ENCODE data around the gene CDH12.
"Not testable (repeated sequence)": the region's sequence is repeated elsewhere in the genome, so short reads cannot be mapped to it uniquely, and the experiment has no call there.

Gene CDH12

GRCh38 chr5:22549876-22550671 is 303.1 kb downstream of the CDH12 start:
- no peak for DNase-seq

DNA sequence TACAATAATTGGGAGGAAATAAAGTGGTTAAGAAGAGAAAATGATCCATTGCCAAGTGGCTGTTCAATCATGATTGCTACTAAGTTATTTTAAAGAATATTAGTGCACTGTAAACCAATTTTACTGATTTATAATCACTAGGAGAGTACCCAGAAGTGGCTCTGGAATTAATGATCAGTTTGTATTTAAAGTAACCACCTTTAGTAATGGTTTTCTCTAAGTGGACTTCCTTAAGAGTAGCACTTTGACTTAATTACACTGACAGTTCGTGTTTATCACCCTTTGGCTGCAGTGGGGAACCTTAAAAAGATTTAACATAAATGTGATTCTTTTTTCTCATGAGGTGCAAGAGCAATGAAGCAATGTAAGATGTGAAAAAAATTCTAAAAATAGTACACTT is 310.8 kb downstream of the CDH12 start:
- no peak for DNase-seq

DNA sequence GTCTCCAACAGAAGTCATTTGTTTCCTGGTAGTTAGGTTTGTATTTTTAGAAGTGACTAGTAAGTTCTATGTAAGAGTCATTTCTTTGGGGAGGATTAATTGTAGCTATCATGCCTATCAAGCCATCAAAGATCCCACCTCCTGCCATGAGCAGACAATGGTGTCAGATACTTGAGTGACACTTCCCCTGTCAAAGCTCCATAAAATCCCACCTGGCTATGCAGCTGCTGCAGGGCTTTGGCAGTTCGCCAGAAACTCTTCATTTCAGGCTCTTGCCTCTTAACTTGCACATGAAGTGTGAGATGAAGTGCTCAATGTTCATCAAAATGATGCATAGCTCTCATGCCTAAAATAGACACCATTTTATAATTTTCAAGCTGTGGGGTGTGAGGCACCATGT is 312.1 kb downstream of the CDH12 start:
- no peak for DNase-seq

DNA sequence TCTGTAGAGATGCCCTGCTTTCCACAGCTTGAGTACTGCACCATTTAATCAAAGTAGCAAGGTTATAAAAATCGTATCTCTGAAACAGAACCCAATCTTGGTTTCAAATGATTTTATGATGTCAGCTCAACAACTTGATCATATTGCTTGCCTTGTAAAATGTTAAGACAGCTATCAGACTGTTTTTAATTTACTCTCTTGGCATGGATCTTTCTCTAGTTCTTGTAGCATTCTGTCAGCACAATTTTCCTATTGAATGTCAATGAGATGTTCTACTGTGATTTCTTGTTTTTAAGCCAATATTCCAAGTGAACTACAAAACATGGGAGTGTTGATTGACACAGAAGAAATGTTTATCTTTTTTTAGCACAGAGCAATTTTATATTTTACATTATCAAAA is 313.4 kb downstream of the CDH12 start:
- no peak for DNase-seq

- DNase-seq = no peak
These were observed 321.2 kb downstream of the CDH12 start for GRCh38 chr5:22531986-22532385.

GRCh38 chr5:22521521-22521920 is 331.6 kb downstream of the CDH12 start:
- DNase-seq = no peak

- not testable (repeated sequence) for DNase-seq
These were observed 336.6 kb downstream of the CDH12 start for GRCh38 chr5:22516497-22516896.

DNA sequence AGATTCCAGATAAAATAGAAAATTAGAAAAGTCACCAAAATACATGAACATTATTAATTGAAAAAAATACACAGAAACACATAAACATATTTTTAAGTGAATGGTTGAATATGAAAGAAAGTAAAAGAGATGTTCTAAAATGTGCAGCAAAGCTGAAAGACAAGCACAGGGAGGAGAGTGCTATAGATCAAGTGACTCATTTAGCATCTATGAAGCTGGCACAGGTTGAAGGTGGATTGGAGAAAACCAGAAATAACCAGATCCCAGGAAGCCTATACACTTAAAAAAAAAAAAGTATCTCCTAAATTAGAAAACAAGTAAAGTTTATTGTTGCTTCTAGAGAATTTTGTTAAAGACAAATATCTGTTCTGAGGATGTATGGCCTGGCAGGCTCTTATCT is 338.9 kb downstream of the CDH12 start:
- no peak for DNase-seq

DNA sequence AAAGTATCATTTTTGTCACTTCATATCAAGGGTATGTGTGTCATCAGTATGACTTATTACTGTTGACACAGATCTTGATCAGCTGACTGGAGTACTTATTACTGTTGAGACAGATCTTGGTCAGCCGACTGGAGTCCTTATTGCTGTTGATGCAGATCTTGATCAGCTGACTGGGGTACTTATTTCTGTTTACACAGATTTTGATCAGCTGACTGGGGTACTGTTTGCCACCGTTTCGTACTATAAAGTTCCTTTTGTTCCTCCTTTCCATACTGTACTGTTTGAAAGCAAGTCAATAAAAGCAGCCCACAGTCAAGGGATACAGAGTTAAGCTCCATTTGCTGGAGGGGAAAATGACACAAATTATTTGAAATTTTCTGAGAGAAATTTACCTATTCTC is 347.3 kb downstream of the CDH12 start:
- DNase-seq = no peak

DNA sequence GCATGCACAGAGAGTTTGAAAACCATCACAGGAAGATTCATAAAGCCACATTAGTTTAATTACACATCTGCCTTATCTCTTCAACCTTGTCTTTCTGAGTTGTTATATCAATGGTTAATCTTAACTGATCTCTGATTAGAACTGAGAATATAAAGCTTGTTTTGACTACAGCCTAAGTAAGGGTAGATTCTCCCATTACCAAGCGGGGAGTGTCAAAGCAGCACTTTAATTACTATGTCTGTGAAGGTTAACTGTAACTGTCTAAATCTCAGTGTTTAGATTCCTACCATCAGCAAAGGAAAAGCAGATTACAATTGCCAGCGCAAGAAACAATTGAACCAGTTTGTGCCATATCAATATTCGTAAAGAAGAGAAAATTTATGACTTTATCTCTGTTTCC is 348.7 kb downstream of the CDH12 start:
- DNase-seq = no peak

GRCh38 chr5:22500556-22500955 is 352.6 kb downstream of the CDH12 start:
- no peak for DNase-seq

GRCh38 chr5:22496666-22497065 is 356.5 kb downstream of the CDH12 start:
- DNase-seq = no peak

DNA sequence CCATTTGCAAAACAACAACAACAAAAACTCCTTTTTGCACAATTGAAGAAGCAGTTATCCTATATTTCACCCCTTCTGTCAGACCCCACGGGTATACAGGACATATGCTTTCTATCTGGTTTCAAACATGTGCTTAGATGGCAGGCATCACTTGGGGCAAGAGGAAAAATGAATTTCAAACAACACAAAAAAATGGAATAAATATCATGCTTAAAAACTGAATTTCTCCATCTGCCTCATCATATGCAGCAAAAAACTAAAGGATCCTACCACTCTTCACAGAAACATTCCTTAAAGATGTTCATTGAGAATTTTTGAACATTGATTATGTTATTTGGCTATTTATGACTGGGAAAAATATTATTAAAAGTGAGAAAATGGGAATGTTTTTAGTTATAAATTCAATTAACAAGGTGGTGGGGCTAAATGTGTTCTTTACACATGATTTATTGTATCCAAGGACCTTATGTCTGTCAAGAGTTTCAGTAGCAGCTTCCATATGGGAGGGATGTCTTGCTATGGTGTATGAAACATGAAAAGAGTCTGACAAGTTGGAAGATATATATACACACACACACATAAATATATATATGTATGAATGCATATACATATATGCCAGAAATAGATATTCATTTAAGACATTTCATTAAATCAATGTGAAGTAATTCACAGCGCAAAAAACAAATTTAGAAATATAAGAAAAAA is 358.0 kb downstream of the CDH12 start:
- DNase-seq = no peak

DNA sequence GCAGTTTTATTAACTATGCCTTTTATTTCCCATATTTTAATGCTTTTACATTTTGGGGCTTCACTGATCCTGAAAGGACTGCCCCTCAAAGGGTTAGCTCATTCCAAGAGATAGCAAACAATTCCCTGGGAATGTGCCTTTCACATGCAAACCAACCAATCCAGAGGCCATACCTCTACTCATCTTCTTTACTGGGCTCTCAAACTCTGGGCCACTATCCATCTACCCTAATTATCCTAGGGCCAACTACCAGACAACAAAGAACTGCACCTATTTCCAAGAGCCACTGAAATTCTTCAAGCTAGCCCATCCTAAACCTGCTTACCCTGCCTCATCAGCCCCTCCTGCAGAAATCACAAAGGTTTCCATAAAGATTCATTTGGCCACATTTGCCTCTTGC is 364.7 kb downstream of the CDH12 start:
- DNase-seq = no peak

GRCh38 chr5:22480305-22480704 is 372.8 kb downstream of the CDH12 start:
- no peak for DNase-seq

DNA sequence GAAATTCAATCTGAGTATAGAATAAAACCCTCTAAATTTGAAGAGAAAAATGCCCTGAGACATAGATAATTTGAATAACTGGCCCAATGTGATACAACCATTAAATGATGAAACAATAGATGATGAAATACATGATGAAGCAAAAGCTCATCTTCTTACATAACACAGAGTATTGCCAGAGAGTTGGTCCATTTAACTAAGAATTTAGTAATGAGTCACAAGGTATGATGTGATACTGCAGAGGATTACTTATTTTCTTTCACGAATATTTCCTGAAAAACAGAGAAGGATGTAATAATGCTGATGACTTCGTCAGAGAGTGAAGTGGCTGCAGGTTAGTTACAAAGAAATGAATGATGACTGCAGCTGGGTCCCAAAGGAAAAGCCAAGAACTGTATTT is 379.3 kb downstream of the CDH12 start:
- no peak for DNase-seq

GRCh38 chr5:22471154-22471553 is 382.0 kb downstream of the CDH12 start:
- DNase-seq = no peak

GRCh38 chr5:22470408-22470807 is 382.7 kb downstream of the CDH12 start:
- DNase-seq = no peak

GRCh38 chr5:22465616-22466015 is 387.5 kb downstream of the CDH12 start:
- DNase-seq = no peak

DNA sequence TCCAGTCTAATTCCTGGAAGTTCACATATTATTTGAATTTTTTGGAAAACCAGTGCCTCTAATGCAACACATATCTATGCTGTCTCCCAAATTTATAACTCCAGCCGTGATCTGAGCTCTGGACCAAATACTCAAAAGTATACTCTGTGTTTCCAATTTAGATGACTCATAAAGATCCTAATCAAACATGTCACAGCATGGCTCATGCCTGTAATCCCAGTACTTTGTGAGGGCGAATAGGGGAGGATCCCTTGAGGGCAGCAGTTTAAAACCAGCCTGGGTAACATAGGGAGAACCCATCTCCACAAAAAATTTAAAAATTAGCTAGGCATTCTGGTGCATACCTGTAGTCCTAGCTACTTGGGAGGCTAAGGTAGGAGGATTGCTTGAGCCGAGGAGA is 388.0 kb downstream of the CDH12 start:
- no peak for DNase-seq

GRCh38 chr5:22460189-22460588 is 393.0 kb downstream of the CDH12 start:
- DNase-seq = no peak

GRCh38 chr5:22432905-22433304 is 420.2 kb downstream of the CDH12 start:
- DNase-seq = no peak

DNA sequence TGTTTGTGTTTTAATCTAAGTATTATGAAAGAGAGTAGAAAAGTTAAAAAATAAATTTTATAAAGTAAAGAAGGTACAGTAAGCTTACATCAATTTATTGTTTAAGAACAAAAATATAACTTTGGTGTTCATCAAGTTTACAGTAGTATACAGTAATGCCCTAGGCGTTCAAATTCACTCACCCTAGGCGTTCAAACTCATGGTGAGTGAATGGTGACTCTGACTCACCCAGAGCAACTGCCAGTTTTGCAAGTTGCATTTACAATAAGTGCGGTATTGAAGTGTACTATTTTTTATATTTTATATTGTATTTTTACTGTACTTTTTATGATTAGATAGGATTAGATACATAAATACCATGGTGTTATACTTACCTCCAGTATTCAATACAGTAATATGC is 421.3 kb downstream of the CDH12 start:
- no peak for DNase-seq

DNA sequence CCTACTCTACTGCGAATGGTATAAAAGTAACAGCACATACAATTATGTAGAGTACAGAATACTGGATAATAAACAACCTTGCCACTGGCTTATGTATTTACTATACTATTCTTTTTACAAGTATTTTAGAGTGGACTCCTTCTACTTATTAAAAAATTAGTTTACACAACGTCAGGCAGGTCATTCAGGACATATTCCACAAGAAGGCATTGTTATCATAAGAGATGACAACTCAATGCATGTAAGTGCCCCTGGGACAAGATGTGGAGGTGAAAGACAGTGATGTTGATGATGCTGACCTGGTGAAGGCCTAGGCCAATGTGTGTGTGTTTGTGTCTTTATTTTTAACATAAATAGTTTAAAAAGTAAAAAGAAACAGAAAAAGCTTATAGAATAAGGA is 421.7 kb downstream of the CDH12 start:
- no peak for DNase-seq

All from stimulated activated CD4-positive, alpha-beta T cell treated with anti-CD3 and anti-CD28 coated beads, Interleukin-4, amount 100 ng/mL, for 1 hour (primary cell).